Smooth muscle cell (in vitro differentiated cells): ENCODE data around the gene LBHD1. TPM values are rescaled to one million over a fixed set of nuclear protein-coding genes. Genes with fewer than 3 reads are reported as not detected.

Experiments
- DNase-seq: peaks from one replicate; lab custom pipeline; 2025; ENCODE audit not compliant: unreplicated experiment; lab: John Stamatoyannopoulos, UW
- H2AFZ ChIP-seq: fragments of 200-600 bp; sonication (generic); 2 replicates; pipeline ENCODE4 v1.6.0; 2016; ENCODE audit warnings: antibody characterized with exemption, low read depth, mild to moderate bottlenecking
- H3F3A ChIP-seq: fragments of 200-600 bp; sonication (generic); 2 replicates; pipeline ENCODE4 v1.6.0; 2017; ENCODE audit warnings: antibody characterized with exemption, low read depth
- H3K27ac ChIP-seq: fragments of 200-600 bp; sonication (generic); 2 replicates; pipeline ENCODE4 v1.5.1; 2016; ENCODE audit warnings: low read depth, mild to moderate bottlenecking
- H3K27me3 ChIP-seq: fragments of 200-600 bp; sonication (generic); 2 replicates; pipeline ENCODE4 v1.6.1; 2016; ENCODE audit warnings: low read depth, mild to moderate bottlenecking
- H3K36me3 ChIP-seq: fragments of 200-600 bp; sonication (generic); 2 replicates; pipeline ENCODE4 v1.5.1; 2016; ENCODE audit warnings: low read depth
- H3K4me1 ChIP-seq: fragments of 200-600 bp; sonication (generic); 2 replicates; pipeline ENCODE4 v1.5.1; 2016; ENCODE audit warnings: low read depth
- H3K4me2 ChIP-seq: fragments of 200-600 bp; sonication (generic); 2 replicates; pipeline ENCODE4 v1.6.0; 2016; ENCODE audit warnings: mild to moderate bottlenecking
- H3K4me3 ChIP-seq: fragments of 200-600 bp; sonication (generic); 2 replicates; pipeline ENCODE4 v1.5.1; 2016; ENCODE audit warnings: mild to moderate bottlenecking
- H3K79me2 ChIP-seq: fragments of 200-600 bp; sonication (generic); 2 replicates; pipeline ENCODE4 v1.6.0; 2016; ENCODE audit warnings: low read depth, mild to moderate bottlenecking
- H3K9ac ChIP-seq: fragments of 200-600 bp; sonication (generic); 2 replicates; pipeline ENCODE4 v1.6.0; 2016; ENCODE audit warnings: low read depth
- H3K9me3 ChIP-seq: fragments of 200-600 bp; sonication (generic); replicated peaks from 2 replicates; pipeline ENCODE4 v1.5.1; 2016; ENCODE audit warnings: low read depth
- H4K20me1 ChIP-seq: fragments of 200-600 bp; sonication (generic); 2 replicates; pipeline ENCODE4 v1.6.0; 2016; ENCODE audit warnings: low read depth
- WGBS: methylation state at CpG from one replicate; pipeline ENCODE4 v1.1.7; 2016; ENCODE audit warnings: low lambda C conversion rate; 5-methylcytosine and 5-hydroxymethylcytosine counted together
- polyA plus RNA-seq: library from polyadenylated mRNA; unstranded; fragments of >200 nt; fragmentation: Nextera tagmentation; extraction: Ambion mirVana; gene quantifications from 2 replicates; pipeline ENCODE4 v1.2.1, GENCODE V29; 2016
- total RNA-seq: library from RNA; depleted of rRNA; stranded (reverse); fragments of >200 nt; gene quantifications from 2 replicates; pipeline ENCODE4 v1.2.3, GENCODE V29; 2014
- TF ChIP-seq, protein P1 (sequence below): fragments of 200-600 bp; sonication (generic); IDR thresholded peaks from 2 replicates; pipeline ENCODE4 v1.5.1; 2017; ENCODE audit warnings: borderline replicate concordance, mild to moderate bottlenecking, antibody characterized with exemption; ENCODE audit not compliant: insufficient read depth, poor library complexity, severe bottlenecking

LBHD1 gene
- total and polyA plus RNA-seq, 2 experiments from 2014 or later = 3.9 to 5.6 TPM

DNA sequence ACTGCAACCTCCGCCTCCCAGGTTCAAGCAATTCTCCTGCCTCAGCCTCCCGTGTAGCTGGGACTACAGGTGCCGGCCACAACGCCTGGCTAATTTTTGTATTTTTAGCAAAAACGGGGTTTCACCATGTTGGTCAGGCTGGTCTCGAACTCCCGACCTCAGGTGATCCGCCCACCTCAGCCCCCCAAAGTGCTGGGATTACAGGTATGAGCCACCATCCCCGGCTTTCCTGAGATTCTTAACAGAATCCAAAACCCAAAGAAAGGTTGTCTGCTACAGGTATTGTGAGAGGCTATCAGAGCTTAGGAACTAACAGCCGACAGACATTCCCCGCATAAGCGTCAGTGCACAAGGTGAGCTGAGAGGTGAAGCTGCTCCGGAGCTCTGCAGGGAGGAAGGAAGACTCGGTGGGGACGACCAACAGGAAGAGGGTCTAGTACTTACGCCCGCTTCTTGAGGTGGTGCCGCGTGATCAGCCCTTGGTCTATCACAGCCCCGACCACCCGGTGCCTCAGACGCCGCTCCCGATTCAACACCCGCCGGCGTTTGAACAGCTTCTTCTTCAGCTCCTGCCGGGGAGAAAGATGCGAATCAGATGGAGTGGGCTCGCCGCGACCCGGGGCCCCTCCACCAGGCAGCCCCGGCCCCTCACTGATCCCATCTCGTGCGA lies 7.5 kb downstream of the LBHD1 start:
- TF ChIP-seq, protein P1, sequence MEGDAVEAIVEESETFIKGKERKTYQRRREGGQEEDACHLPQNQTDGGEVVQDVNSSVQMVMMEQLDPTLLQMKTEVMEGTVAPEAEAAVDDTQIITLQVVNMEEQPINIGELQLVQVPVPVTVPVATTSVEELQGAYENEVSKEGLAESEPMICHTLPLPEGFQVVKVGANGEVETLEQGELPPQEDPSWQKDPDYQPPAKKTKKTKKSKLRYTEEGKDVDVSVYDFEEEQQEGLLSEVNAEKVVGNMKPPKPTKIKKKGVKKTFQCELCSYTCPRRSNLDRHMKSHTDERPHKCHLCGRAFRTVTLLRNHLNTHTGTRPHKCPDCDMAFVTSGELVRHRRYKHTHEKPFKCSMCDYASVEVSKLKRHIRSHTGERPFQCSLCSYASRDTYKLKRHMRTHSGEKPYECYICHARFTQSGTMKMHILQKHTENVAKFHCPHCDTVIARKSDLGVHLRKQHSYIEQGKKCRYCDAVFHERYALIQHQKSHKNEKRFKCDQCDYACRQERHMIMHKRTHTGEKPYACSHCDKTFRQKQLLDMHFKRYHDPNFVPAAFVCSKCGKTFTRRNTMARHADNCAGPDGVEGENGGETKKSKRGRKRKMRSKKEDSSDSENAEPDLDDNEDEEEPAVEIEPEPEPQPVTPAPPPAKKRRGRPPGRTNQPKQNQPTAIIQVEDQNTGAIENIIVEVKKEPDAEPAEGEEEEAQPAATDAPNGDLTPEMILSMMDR = no peak
- H2AFZ ChIP-seq = peak overlapping the region; percentile 81
- H3K27me3 ChIP-seq = no peaks in the 10 kb centered on the region
- peaks cover 34% of the 10 kb centered on the region for H3K79me2 ChIP-seq
- H3K36me3 ChIP-seq = no peaks in the 10 kb centered on the region
- under 1% methylated on average over 35 of the region's 36 CpGs for WGBS
- DNase-seq = no peak
- peaks cover 18% of the 10 kb centered on the region for H3K4me1 ChIP-seq
- peak overlapping the region; percentile 91 for H3K4me2 ChIP-seq
- peak overlapping the region; percentile 67 for H3K27ac ChIP-seq
- H4K20me1 ChIP-seq = peaks cover 17% of the 10 kb centered on the region
- H3F3A ChIP-seq = peaks cover 14% of the 10 kb centered on the region
- peak overlapping the region; percentile 78 for H3K9ac ChIP-seq
- peak overlapping the region; percentile 85 for H3K4me3 ChIP-seq
- no peaks in the 10 kb centered on the region for H3K9me3 ChIP-seq

DNA sequence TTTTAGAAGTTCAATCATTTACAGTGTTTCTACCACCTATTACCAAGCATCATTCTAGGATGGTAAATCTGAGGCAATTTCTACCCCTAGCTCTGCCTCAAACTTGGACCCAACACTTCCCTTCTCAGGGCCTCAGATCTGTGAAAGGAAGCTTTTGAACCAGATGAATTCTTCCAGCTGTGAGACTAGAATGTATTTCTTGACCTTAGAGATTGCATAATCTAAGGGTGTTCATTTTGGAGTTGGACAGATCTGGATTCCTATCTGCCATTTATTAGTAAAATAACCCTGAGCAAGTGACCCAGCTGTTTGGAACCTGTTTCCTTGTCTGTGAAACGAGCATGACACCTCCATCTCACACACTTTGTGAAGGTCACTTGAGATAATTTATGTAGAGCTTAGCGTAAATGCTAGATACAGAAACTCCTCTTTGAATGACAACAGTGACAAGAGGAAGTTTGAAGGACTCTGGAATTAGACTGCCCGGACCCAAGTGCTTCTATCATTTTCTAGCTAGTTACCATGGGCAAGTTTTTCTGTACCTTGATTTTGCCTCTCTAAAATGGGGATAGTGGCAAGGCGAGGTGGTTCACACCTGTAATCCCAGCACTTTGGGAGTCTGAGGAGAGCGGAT lies 15.2 kb downstream of the LBHD1 start:
- WGBS = 75% methylated on average over 5 of the region's 5 CpGs
- Histone ChIP-seq H3K4me2 (no peak overlapping the region), H3K9me3 (no peaks in the 10 kb centered on the region), H2AFZ (no peak overlapping the region), H3K79me2 (peaks cover 11% of the 10 kb centered on the region), H3F3A (no peaks in the 10 kb centered on the region), H3K9ac (no peak overlapping the region), H3K27me3 (no peaks in the 10 kb centered on the region), H3K36me3 (no peaks in the 10 kb centered on the region), H3K4me1 (peaks cover 3% of the 10 kb centered on the region), H4K20me1 (no peaks in the 10 kb centered on the region), H3K4me3 (no peak overlapping the region), H3K27ac (no peak overlapping the region)
- no peak for DNase-seq
- TF ChIP-seq, protein P1 = no peak

DNA sequence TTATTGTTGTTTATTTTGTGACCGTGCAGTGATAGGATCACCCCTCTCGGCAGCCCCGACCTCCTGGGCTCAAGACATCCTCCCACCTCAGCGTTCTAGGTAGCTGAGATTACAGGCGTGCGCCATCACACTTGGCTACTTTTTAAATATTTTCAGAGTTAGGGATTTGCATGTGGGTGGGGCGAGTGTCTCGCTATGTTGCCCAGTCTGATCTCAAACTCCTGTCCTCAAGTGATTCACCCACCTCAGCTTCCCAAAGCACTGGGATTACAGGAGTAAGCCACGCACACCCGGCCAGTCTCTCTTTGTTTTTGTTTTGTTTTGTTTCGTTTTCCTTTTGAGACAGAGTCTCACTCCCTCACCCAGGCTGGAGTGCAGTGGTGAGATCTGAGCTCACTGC lies 17.8 kb downstream of the LBHD1 start:
- Histone ChIP-seq H3K27ac (no peak overlapping the region), H2AFZ (no peak overlapping the region), H3K36me3 (no peaks in the 10 kb centered on the region), H3K4me3 (no peak overlapping the region), H3K9me3 (no peaks in the 10 kb centered on the region), H3K27me3 (no peaks in the 10 kb centered on the region), H3K4me1 (peaks cover 3% of the 10 kb centered on the region), H3K9ac (no peak overlapping the region), H3F3A (no peaks in the 10 kb centered on the region), H4K20me1 (no peaks in the 10 kb centered on the region), H3K79me2 (peaks cover 19% of the 10 kb centered on the region), H3K4me2 (no peak overlapping the region)
- DNase-seq = no peak
- 94% methylated on average over 11 of the region's 11 CpGs for WGBS
- TF ChIP-seq, protein P1 = no peak
